Nephron progenitor cell (in vitro differentiated cells): ENCODE data around the gene CEP131.

Experiments used
- DNase-seq: peaks from one replicate; pipeline ENCODE4 v3.0.0; 2021
- H3K27ac Mint-ChIP-seq: 2 replicates; pipeline ENCODE4 v1.8.0; 2021; ENCODE audit warnings: mild to moderate bottlenecking, moderate library complexity, mixed read lengths
- H3K27me3 Mint-ChIP-seq: 2 replicates; pipeline ENCODE4 v1.8.0; 2021; ENCODE audit warnings: mild to moderate bottlenecking, low read depth, mixed read lengths; ENCODE audit not compliant: poor library complexity
- H3K36me3 Mint-ChIP-seq: 2 replicates; pipeline ENCODE4 v1.8.0; 2021; ENCODE audit warnings: low read depth, mixed read lengths
- H3K4me1 Mint-ChIP-seq: 2 replicates; pipeline ENCODE4 v1.8.0; 2021; ENCODE audit warnings: mixed read lengths
- H3K4me3 Mint-ChIP-seq: 2 replicates; pipeline ENCODE4 v1.8.0; 2021; ENCODE audit warnings: mild to moderate bottlenecking, moderate library complexity, mixed read lengths
- H3K9me3 Mint-ChIP-seq: 2 replicates; pipeline ENCODE4 v1.8.0; 2021; ENCODE audit warnings: mild to moderate bottlenecking, moderate library complexity, mixed read lengths
- CTCF ChIP-seq: fragments of 200-600 bp; sonication (generic); IDR thresholded peaks from 2 replicates; pipeline ENCODE4 v1.5.0; 2021; ENCODE audit warnings: antibody characterized with exemption

The CEP131 gene

DNA sequence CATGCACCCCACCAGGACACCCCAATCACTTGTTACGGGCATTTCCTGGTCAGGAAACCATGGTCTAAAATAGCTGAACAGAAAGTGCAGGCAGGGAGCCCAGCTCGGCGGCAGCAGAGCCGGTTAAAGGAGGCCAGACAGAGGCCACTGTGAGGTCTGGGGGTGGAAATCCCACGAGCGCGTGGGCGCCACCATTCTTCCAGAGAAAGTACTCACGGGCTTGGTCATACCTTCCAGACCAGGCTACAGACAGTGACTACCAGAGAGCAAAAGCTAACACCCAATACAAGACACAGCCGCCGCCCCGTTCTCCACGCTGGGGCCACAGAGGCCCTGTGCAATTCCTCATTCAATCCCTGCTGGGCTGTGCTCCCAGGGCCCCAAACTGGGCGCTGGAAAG, 11.9 kb downstream of the CEP131 start:
- Mint-ChIP-seq H3K27ac (peak overlapping the region; percentile 87), H3K9me3 (no peaks in the 10 kb centered on the region), H3K4me3 (no peak overlapping the region), H3K27me3 (no peaks in the 10 kb centered on the region), H3K36me3 (peaks cover 9% of the 10 kb centered on the region), H3K4me1 (peaks cover 5% of the 10 kb centered on the region)
- TF ChIP-seq CTCF: no peak
- DNase-seq: no peak

GRCh38 chr17:81210466-81210865, 12.3 kb downstream of the CEP131 start:
- Mint-ChIP-seq H3K27me3 (no peaks in the 10 kb centered on the region), H3K4me3 (no peak overlapping the region), H3K36me3 (peaks cover 5% of the 10 kb centered on the region), H3K4me1 (peaks cover 5% of the 10 kb centered on the region), H3K27ac (no peak overlapping the region), H3K9me3 (no peaks in the 10 kb centered on the region)
- no peak for DNase-seq
- TF ChIP-seq CTCF: no peak

DNA sequence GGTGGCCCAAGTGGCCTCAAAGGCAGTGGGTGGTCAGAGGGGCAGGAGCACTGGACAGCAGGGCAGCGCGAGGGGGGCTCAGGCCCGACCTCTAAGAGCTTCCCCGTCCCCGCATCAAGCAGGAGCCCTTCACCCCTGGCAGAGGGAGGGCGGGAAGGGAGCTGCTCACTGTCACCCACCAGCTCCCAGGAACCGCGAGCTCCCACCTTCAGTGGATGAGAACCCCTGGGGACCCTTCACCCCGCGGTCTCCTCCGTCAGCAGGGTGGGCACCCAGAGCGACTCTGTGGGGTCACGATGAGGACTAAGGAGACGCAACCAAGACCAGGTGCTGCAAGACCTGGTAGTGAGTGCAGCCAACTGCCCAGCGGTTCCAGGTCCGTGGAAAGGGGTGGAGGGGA, 13.6 kb downstream of the CEP131 start:
- no peak overlapping the region for H3K27ac Mint-ChIP-seq
- peaks cover 5% of the 10 kb centered on the region for H3K4me1 Mint-ChIP-seq
- no peak for DNase-seq
- H3K36me3 Mint-ChIP-seq: peaks cover 4% of the 10 kb centered on the region
- H3K27me3 Mint-ChIP-seq: no peaks in the 10 kb centered on the region
- no peak overlapping the region for H3K4me3 Mint-ChIP-seq
- no peaks in the 10 kb centered on the region for H3K9me3 Mint-ChIP-seq
- TF ChIP-seq CTCF: no peak

DNA sequence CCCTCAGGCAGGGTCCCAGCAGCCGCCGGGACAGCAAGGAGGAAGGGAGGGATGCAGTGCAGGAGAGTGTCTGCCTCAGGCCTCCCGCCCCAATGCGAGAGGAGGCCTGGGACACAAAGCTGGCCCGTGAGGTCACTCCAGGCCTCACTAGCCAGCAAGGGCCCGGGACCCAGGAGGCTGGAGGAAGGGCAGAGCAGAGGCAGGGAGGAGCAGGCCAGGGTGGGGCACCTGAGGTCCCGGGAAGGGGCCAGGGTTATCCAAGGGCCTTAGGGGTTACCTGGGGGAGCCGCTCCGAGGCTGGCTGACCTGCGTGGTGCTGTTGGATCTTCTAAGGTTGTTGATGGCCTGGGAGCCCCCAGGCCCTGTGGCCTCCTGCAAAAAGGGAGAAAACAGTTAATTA, 14.1 kb downstream of the CEP131 start:
- Mint-ChIP-seq H3K36me3 (peaks cover 4% of the 10 kb centered on the region), H3K27me3 (no peaks in the 10 kb centered on the region), H3K9me3 (no peaks in the 10 kb centered on the region), H3K4me3 (no peak overlapping the region), H3K4me1 (peaks cover 5% of the 10 kb centered on the region), H3K27ac (no peak overlapping the region)
- no peak for TF ChIP-seq CTCF
- DNase-seq: no peak

DNA sequence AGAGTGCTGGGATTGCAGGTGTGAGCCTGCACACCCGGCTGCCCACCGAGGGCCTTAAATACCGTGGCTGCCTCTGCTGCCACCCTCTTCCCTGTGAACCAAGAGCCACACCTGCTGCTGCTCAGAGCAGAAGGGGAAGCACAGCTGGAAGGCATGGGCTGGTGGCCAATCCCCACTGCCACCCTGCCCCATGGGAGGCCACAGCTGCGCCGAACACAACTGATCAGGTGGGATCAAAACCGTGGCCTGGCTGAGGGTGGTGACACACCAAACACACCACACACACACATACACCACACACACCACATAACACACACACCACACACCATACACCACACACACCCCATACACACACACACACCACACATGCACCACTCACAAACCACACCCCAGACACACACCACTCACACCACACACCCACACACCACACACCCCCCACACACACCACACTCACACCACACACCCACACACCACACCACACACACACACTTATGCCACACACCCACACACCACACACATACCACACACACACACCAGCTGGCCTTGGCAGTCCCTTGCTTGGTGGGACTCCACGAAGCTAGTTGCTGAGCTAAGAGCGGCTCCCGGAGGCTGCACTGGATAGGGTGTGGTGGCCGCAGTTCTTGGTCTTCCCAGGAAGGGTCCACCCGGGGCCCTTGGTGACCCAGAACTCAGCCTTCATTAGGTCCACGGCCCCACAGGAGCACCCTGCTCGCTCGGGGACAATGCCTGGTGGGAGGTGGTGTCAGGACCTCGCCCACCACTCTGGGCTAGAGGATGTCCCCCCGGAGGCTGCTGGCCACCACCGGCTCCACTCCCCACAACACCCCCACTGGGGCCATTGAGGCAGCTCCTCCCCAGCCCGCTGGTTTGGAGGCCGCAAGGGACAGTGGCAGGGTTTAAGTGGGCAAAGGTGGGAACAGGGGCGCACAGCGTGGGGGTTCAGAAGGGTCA, 14.9 kb downstream of the CEP131 start:
- no peaks in the 10 kb centered on the region for H3K27me3 Mint-ChIP-seq
- no peaks in the 10 kb centered on the region for H3K9me3 Mint-ChIP-seq
- peaks cover 5% of the 10 kb centered on the region for H3K4me1 Mint-ChIP-seq
- no peak for TF ChIP-seq CTCF
- no peak overlapping the region for H3K4me3 Mint-ChIP-seq
- peaks cover 3% of the 10 kb centered on the region for H3K36me3 Mint-ChIP-seq
- no peak for DNase-seq
- no peak overlapping the region for H3K27ac Mint-ChIP-seq

DNA sequence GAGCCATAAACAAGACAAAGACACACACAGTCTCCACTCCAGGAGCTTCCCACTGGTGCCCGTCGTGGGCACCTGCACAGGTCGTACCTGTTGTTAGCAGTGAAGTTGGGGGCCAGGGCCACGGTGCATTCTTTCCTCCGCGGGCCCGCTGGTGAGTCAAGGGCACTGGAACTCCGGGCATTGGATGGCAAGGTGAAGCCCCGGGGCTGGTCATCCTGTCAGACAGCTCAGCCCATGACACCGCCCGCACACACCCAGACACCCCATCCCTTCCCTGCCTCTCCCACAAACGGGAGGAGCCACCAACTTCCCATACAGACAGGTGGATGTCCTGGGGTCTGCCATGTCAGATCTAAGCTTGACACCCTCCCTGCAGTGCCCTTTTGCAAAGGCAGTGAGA, 16.1 kb downstream of the CEP131 start:
- H3K27ac Mint-ChIP-seq: no peak overlapping the region
- no peaks in the 10 kb centered on the region for H3K9me3 Mint-ChIP-seq
- peaks cover 5% of the 10 kb centered on the region for H3K4me1 Mint-ChIP-seq
- no peak for DNase-seq
- peaks cover 8% of the 10 kb centered on the region for H3K36me3 Mint-ChIP-seq
- no peaks in the 10 kb centered on the region for H3K27me3 Mint-ChIP-seq
- TF ChIP-seq CTCF: no peak
- no peak overlapping the region for H3K4me3 Mint-ChIP-seq
